Uterus (tissue), 2 donors: ENCODE data around the gene KIRREL3.

Experiments
- CTCF ChIP-seq, 4 experiments: fragments of 200-600 bp in 2 of 4; fragments of 450-650 bp in 2 of 4; sonication (generic) in 2 of 4; IDR thresholded peaks; one replicate each; pipeline ENCODE4 v1.5.1; 2016 to 2019; ENCODE audit warnings: antibody characterized with exemption in 4 of 4, mild to moderate bottlenecking in 2 of 4, moderate library complexity in 1 of 4
- POLR2A ChIP-seq, 2 donors: fragments of 450-650 bp; IDR thresholded peaks; one replicate each; pipeline ENCODE4 v1.6.1; 2016; ENCODE audit warnings: antibody characterized with exemption in 2 of 2, mild to moderate bottlenecking in 1 of 2, moderate library complexity in 1 of 2

- TF ChIP-seq CTCF (IDR thresholded peaks at IDR 0.05) (no peak), POLR2A (IDR thresholded peaks at IDR 0.05) (no peak)
Observed at GRCh38 chr11:126830216-126830806, 170.3 kb downstream of the KIRREL3 start.
